SK-N-MC (cell line): ENCODE measurements around the gene PRKAR2B.

ENCODE experiments used
- DNase-seq: peaks from one replicate; pipeline ENCODE4 v3.0.0-alpha.2; 2011; ENCODE audit warnings: low read depth, low spot score
- H3K27ac ChIP-seq: fragments of 200-600 bp; sonication (generic); 2 replicates; pipeline ENCODE4 v1.5.1; 2016; ENCODE audit warnings: mixed run types
- H3K36me3 ChIP-seq: fragments of 200-600 bp; sonication (generic); 2 replicates; pipeline ENCODE4 v1.6.1; 2017; ENCODE audit warnings: antibody characterized with exemption, low read length, mixed read lengths; ENCODE audit not compliant: insufficient read depth
- H3K4me3 ChIP-seq: fragments of 200-600 bp; sonication (generic); 2 replicates; pipeline ENCODE4 v1.5.1; 2016
- H3K9ac ChIP-seq: fragments of 200-600 bp; sonication (generic); 2 replicates; pipeline ENCODE4 v1.8.0; 2017; ENCODE audit warnings: mixed run types, mixed read lengths; ENCODE audit not compliant: insufficient read length
- H3K9me3 ChIP-seq: fragments of 200-600 bp; sonication (generic); 2 replicates; pipeline ENCODE4 v1.6.1; 2017; ENCODE audit warnings: low read depth, mild to moderate bottlenecking, antibody characterized with exemption, low read length, moderate library complexity, mixed read lengths
- EZH2 ChIP-seq: fragments of 200-600 bp; sonication (generic); IDR thresholded peaks from one replicate; pipeline ENCODE4 v1.6.1; 2017; ENCODE audit warnings: antibody characterized with exemption
- FOXP2 ChIP-seq: optimal IDR thresholded peaks from 2 replicates; pipeline ENCODE3; 2011; ENCODE audit warnings: mild to moderate bottlenecking, moderate library complexity; ENCODE audit not compliant: insufficient read depth; ENCODE audit errors: extremely low read length, control extremely low read depth
- POLR2AphosphoS5 ChIP-seq: IDR thresholded peaks from 2 replicates; pipeline ENCODE4 v1.6.1; 2012; ENCODE audit warnings: mild to moderate bottlenecking, low read depth, low read length, borderline replicate concordance

PRKAR2B gene

DNA sequence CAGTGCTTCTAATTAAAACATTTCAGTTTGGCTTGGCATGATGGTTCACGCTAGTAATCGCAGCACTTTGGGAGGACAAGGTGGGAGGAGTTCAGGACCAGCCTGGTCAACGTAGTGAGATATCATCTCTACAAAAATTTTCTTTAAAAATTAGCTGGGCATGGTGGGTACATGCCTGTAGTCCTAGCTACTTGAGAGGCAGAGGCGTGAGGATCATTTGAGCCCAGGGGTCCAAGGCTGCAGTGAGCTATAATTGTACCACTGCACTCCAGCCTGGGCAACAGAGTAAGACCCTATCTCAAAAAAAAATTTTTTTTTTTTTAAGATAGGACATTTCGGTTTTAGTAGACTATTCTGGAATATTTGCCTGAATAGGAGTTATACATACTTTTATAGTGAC lies 136.7 kb downstream of the PRKAR2B start:
- H3K9me3 ChIP-seq: no peaks in the 10 kb centered on the region
- H3K27ac ChIP-seq: no peak overlapping the region; the same call in 1 of the 2 replicates
- DNase-seq: no peak
- H3K9ac ChIP-seq: no peak overlapping the region
- H3K36me3 ChIP-seq: peaks cover 16% of the 10 kb centered on the region
- H3K4me3 ChIP-seq: no peak overlapping the region
- TF ChIP-seq FOXP2: no peak
- no peak for TF ChIP-seq EZH2
- TF ChIP-seq POLR2AphosphoS5: no peak

GRCh38 chr7:107185716-107186115 lies 141.2 kb downstream of the PRKAR2B start:
- Histone ChIP-seq H3K27ac (no peak overlapping the region), H3K9ac (no peak overlapping the region), H3K4me3 (no peak overlapping the region), H3K9me3 (no peaks in the 10 kb centered on the region), H3K36me3 (peaks cover 29% of the 10 kb centered on the region)
- DNase-seq: no peak
- TF ChIP-seq EZH2 (no peak), POLR2AphosphoS5 (no peak), FOXP2 (no peak)

- peaks cover 30% of the 10 kb centered on the region for H3K36me3 ChIP-seq
- no peak overlapping the region for H3K9ac ChIP-seq
- DNase-seq: no peak
- H3K4me3 ChIP-seq: no peak overlapping the region
- no peak overlapping the region for H3K27ac ChIP-seq
- no peak for TF ChIP-seq POLR2AphosphoS5
- TF ChIP-seq EZH2: no peak
- TF ChIP-seq FOXP2: no peak
- no peaks in the 10 kb centered on the region for H3K9me3 ChIP-seq
Observed at GRCh38 chr7:107186240-107186639, 141.7 kb downstream of the PRKAR2B start.

GRCh38 chr7:107187774-107188173 lies 143.3 kb downstream of the PRKAR2B start:
- Histone ChIP-seq H3K9me3 (no peaks in the 10 kb centered on the region), H3K9ac (no peak overlapping the region), H3K27ac (no peak overlapping the region), H3K4me3 (no peak overlapping the region), H3K36me3 (peaks cover 28% of the 10 kb centered on the region)
- no peak for DNase-seq
- TF ChIP-seq POLR2AphosphoS5 (no peak), FOXP2 (no peak), EZH2 (no peak)

DNA sequence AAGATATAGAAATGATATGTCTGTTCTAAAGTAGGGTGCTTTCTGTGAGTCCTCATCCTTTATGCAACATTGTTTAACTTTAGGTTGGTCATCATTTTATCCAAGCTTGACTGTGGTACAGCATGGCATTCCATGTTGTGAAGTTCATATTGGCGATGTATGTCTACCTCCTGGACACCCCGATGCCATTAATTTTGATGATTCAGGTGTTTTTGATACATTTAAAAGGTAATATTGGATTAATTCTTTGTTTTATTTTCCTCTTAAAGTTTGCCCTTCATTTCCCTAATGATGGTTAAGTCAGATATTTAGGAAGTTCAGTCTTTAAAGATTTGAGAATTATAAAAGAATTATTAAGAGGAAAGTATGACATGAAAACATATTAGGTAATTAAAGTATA lies 145.6 kb downstream of the PRKAR2B start:
- Histone ChIP-seq H3K36me3 (peaks cover 23% of the 10 kb centered on the region), H3K4me3 (no peak overlapping the region), H3K27ac (no peak overlapping the region), H3K9ac (no peak overlapping the region), H3K9me3 (no peaks in the 10 kb centered on the region)
- TF ChIP-seq EZH2: no peak
- no peak for TF ChIP-seq FOXP2
- no peak for TF ChIP-seq POLR2AphosphoS5
- DNase-seq: no peak

DNA sequence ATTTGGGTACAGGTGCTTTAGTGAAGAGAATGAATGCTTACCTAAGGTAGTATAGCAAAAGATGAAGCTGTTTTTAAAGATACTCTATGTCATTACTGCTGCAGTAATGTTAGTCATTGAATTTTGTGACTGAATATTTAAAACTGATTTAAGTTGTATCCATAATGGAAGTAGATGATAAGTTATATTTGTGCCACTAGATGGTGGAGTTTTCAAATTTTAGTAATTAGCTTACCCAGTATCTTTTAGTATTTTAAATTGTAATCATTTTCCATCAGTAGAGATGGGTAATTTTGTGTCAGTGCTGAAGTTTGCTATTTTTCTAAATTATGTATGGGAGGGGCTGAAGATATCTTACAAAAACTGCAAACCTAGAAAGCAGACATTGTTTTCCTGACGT lies 149.5 kb downstream of the PRKAR2B start:
- H3K36me3 ChIP-seq: peaks cover 19% of the 10 kb centered on the region
- no peak overlapping the region for H3K4me3 ChIP-seq
- H3K9me3 ChIP-seq: no peaks in the 10 kb centered on the region
- TF ChIP-seq POLR2AphosphoS5: no peak
- TF ChIP-seq EZH2: no peak
- no peak for TF ChIP-seq FOXP2
- no peak for DNase-seq
- H3K27ac ChIP-seq: no peak overlapping the region
- H3K9ac ChIP-seq: no peak overlapping the region

- Histone ChIP-seq H3K36me3 (peaks cover 34% of the 10 kb centered on the region), H3K27ac (no peak overlapping the region), H3K9me3 (no peaks in the 10 kb centered on the region), H3K4me3 (no peak overlapping the region), H3K9ac (no peak overlapping the region)
- no peak for TF ChIP-seq FOXP2
- no peak for TF ChIP-seq POLR2AphosphoS5
- TF ChIP-seq EZH2: no peak
- no peak for DNase-seq
Observed at GRCh38 chr7:107196834-107197610, 152.5 kb downstream of the PRKAR2B start.

DNA sequence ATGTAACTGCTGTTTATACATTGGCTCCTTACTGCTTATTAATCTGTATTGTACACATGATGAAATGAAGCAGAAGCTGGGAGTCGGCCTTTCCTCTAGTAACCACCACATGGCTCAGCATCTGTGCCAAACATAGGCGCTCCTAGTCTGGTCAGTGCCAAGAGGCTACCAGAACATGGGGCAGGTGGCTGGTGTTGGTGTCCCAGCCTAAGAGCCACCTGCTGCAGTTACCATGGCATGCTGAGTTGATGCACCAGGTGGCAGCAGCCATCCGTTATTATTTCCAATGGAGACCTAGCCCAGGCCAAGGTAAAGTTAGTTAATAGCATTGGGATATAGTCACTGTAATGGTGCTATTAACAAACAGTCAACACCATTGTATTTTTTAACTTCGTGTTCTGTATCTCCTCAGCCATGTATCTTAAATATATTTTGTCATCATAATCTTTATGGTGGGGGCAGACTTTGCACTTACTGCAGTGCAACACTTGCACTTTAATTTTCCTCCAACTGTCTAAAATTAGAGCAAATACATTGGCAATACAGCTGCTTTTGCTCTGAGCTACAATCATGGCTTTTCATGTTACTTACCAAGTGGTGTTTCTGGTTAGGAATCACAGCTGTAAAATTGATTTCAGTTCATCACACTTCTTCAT lies 157.4 kb downstream of the PRKAR2B start:
- no peak for TF ChIP-seq EZH2
- no peak for TF ChIP-seq FOXP2
- TF ChIP-seq POLR2AphosphoS5: no peak
- H3K9me3 ChIP-seq: no peaks in the 10 kb centered on the region
- H3K9ac ChIP-seq: no peak overlapping the region
- no peak overlapping the region for H3K4me3 ChIP-seq
- no peak for DNase-seq
- H3K27ac ChIP-seq: no peak overlapping the region
- peaks cover 34% of the 10 kb centered on the region for H3K36me3 ChIP-seq

DNA sequence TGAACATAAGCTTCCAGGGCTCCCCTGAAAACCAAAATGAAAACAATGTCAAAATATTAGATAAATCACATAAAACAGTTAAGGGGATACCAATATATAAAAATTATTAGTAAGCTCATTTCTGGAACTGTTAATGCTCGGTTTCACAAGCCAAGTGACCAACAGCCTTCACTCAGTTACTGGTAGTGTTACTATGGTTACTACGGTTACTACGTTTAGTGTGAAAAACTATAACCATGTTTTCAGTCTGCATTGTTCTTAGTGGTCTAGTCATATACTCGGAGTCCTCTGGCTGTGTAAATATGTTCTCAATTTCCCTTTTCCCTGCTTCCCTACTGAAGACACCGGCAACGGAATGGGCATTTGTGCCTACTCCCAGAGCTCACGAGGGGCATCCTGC lies 159.1 kb downstream of the PRKAR2B start:
- Histone ChIP-seq H3K4me3 (no peak overlapping the region), H3K9ac (no peak overlapping the region), H3K9me3 (no peaks in the 10 kb centered on the region), H3K27ac (no peak overlapping the region), H3K36me3 (peaks cover 31% of the 10 kb centered on the region)
- DNase-seq: no peak
- TF ChIP-seq POLR2AphosphoS5 (no peak), FOXP2 (no peak), EZH2 (no peak)
